GM19468 (cell line): ENCODE measurements around the gene SOCS1.

ENCODE experiments used
- ATAC-seq: cut with Tn5 transposase; IDR thresholded peaks from one replicate; pipeline ENCODE4 v1.9.1; 2021; ENCODE audit warnings: mild to moderate bottlenecking, moderate library complexity, moderate number of reproducible peaks; ENCODE audit not compliant: unreplicated experiment; ENCODE audit errors: extremely low read depth

SOCS1 gene

DNA sequence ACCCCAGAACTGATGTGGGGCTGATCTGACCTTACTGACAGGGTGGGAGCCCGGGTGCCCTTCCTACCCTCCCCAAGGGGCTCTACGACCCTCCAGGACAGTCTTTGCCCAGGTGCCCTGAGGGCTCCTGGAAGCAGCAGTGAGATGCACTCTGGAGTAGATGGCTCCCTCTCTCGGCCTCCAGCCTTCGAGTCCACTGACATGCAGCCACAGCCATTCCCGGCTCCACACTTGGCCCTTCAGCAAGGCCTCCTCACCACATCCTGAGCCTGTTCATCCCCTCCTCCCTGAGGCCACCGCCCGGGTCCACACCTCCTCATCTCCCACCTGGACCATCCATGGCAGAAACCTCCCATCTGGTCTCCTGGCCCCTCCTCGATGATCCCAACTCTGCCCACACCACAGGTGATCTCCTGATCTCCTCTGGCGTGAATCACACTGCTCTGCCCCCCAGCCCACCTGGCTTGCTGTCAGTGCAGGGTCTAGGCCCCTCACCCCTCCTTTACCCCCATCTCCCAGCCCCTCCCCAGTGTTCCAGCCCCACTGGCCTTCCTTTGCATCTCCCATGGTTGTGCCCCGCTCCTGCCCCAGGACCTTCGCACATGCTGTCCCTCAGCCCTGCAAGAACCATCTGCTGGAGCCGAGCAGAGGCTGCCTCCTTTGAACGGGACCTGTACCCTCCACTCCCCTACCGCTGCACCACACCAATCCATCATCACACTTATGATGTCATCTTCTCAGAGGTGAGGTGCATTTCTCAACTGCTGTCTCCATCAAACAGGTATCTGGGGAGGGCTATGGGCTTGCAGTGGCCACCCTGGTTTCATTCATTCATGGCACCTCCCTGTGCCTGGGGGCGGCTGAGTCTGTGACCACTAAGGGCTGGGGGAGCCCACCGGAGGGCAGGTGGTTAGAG is 44.7 kb downstream of the SOCS1 start:
- ATAC-seq = no peak

DNA sequence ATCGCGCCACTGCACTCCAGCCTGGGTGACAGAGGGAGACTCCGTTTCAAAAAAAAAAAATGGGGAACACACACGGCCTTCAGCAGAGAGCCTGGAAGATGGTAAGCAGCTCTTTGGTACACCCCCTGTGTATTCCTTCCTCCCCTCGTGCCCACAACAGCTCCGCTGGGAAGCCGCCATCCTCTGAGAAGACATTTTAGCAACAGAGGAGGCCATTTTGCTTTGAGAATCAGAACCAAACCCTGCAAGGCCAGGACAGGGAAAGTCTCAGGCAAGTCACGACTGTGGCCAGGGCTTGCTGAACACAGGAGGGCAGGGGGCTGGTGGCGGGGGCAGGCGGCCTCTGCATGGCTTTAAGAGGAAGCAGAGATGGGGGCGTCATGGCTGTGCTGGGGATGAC is 45.7 kb downstream of the SOCS1 start:
- ATAC-seq = no peak

DNA sequence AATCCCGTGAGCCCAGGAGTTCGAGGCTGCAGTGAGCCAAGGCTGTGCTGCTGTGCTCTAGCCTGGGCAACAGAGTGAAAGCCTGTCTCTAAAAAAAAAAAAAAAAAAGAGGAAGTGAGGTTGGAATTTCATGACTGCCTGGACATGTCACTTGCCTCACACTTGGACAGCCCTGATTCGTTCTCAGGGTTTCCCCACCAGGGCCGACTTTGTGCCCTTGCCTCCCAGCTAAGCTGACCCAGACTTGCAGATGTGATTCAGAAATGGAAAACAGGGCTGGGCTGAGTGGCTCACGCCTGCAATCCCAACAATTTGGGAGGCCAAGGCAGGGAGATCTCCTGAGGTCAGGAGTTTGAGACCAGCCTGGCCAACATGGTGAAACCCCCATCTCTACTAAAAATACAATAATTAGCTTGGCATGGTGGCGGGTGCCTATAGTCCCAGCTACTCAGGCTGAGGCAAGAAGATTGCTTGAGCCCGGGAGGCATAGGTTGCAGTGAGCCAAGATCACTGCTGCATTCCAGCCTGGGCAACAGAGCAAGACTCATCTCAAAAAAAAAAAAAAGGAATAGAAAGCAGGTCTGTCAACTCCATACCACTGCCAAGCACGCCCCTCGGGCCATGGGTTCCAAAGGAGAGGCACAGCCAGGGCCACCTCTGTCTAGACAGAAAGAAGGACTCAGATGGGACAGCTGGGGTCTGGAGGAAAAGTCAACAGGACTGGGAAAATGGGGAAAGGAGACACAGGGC is 46.9 kb downstream of the SOCS1 start:
- no peak for ATAC-seq

- no peak for ATAC-seq
Observed at GRCh38 chr16:11207646-11208045, 48.4 kb downstream of the SOCS1 start.

GRCh38 chr16:11205754-11206581 is 50.0 kb downstream of the SOCS1 start:
- ATAC-seq = no peak

- no peak for ATAC-seq
Observed at GRCh38 chr16:11205065-11205699, 50.8 kb downstream of the SOCS1 start.

DNA sequence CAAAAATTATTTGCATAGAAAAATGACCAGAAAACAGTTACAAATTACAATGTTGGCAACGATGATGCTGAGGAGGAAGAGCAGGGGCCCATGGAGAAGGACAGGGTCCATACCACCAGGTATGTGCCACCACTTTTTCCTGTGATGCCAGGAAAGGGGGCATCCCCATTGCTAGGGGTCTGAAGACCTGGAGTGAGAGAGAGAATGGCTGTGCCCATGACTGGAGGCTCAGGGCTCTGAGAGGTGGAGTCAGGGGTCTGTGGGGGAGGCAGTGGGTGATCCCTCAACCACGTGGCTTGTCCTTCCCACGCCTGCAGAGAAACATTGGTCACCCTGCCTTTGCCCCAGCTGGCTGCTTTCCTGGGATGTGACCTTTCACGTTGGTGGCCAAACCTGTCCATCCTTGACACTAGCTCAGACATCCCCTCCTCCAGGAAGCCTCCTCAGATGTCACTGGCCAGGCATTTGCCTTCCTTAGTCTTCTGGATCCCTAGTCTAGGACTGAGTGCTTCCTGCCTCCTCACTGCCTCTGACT is 51.4 kb downstream of the SOCS1 start:
- no peak for ATAC-seq
